GM13977 (cell line): ENCODE measurements around the gene CACNA2D1.
"Not testable (repeated sequence)": the region's sequence is repeated elsewhere in the genome, so short reads cannot be mapped to it uniquely, and the experiment has no call there.

Source experiments
- DNase-seq: peaks from one replicate; pipeline ENCODE4 v3.0.0; 2012; ENCODE audit warnings: low spot score
- CTCF ChIP-seq: IDR thresholded peaks from 2 replicates; pipeline ENCODE4 v1.5.1; 2012; ENCODE audit warnings: mild to moderate bottlenecking, control low read depth; ENCODE audit not compliant: insufficient read depth; ENCODE audit errors: extremely low read depth, missing control alignments
- in situ Hi-C: fragments of 300-500 bp; cut with MboI; formaldehyde crosslinking; loops from one replicate; pipeline ENCODE4 v1.12.0; 2022; ENCODE audit warnings: low sequenced_read_pairs, low pct_unique_long_range_greater_than_20kb, mixed read lengths, inconsistent platforms; ENCODE audit not compliant: unreplicated experiment

The CACNA2D1 gene

GRCh38 chr7:82438521-82438920 is 5.1 kb downstream of the CACNA2D1 start:
- DNase-seq: no peak
- in situ Hi-C loops: no loop called here

DNA sequence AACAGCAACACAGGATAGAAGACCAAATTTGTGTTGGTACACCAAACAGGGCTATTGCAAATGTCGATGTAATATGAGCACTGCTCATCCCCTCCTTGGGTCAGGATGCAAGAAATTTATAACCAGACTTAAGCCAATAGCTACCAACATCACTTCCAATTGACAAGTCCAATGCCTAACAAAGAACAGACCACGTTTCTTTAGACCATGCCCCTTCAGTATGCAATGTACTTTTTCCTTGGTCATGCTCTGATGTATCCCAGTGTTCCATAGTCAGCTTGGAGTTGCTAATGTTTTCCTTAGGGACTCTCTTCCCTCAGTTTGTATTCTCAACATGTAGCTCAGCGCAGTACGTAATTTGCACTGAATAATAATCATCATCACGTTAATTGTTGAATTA is 7.8 kb downstream of the CACNA2D1 start:
- no peak for TF ChIP-seq CTCF
- in situ Hi-C loops: no loop called here
- no peak for DNase-seq

More at GRCh38 chr7:82438521-82438920, 5.1 kb downstream of the CACNA2D1 start:
- TF ChIP-seq CTCF: no peak

DNA sequence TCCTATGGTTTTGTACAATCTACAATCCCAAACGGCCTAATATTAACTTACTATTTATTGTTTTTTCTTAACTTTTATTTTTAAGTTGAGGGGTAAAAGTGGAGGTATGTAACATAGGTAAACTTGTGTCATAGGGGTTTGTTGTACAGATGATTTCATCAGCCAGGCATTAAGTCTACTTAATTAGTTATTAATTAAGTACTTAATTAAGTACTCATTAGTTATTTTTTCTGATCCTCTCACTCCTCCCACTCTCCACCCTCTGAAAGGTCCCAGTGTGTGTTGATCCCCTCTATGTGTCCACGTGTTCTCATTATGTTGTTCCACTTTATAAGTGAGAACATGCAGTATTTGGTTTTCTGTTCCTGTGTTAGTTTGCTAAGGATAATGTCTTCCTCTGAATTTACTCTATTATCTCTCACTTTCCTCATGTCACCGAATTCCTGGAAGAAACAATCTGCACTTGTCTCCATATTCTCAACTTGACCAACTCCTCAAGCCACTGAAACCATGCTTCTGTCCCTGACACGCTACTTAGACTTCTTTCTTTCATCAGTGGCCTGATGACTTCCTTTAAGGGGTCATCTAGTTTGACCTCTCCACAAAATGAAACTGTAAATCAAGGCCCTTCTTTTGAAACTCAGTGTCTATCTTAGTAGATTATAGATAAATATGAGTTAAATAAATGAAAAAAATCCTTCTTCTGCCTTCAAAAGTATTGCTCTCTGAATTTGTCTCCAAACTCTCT is 9.1 kb downstream of the CACNA2D1 start:
- TF ChIP-seq CTCF: no peak
- no peak for DNase-seq
- in situ Hi-C loops: no loop called here

DNA sequence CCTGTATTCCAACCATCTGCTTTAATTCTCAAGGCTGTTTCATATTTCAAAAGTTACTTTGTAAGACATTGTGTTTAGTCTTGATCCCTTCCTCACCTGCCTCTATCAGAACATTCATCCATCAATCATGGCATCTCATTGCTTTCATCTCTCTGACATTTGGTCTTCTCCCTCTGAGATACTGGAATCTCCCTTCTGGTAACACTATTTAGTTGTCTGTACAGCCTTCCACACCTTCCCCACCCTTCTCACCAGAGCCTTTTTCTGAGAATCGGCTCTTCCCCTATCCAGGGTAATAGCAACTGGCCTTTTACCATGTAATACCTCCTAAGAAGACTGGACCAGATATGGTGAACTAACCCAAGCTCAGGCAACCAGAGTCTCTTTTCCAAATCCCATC is 10.1 kb downstream of the CACNA2D1 start:
- in situ Hi-C loops: no loop called here
- TF ChIP-seq CTCF: no peak
- DNase-seq: no peak

DNA sequence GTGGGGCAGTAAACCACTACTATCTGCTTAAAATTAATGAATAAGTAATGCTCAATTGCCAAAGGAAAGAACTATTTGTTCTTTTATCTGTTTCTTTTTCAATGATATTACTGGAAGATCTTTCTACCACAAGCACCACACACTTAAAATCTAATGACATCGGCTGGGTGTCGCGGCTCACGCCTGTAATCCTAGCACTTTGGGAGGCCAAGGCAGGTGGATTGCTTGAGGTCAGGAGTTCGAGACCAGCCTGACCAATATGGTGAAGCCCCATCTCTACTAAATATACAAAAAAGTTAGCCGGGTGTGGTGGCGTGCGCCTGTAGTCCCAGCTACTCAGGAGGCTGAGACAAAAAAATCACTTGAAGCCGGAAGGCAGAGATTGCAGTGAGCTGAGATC is 10.8 kb downstream of the CACNA2D1 start:
- in situ Hi-C loops, DNase-seq: not testable (repeated sequence)

DNA sequence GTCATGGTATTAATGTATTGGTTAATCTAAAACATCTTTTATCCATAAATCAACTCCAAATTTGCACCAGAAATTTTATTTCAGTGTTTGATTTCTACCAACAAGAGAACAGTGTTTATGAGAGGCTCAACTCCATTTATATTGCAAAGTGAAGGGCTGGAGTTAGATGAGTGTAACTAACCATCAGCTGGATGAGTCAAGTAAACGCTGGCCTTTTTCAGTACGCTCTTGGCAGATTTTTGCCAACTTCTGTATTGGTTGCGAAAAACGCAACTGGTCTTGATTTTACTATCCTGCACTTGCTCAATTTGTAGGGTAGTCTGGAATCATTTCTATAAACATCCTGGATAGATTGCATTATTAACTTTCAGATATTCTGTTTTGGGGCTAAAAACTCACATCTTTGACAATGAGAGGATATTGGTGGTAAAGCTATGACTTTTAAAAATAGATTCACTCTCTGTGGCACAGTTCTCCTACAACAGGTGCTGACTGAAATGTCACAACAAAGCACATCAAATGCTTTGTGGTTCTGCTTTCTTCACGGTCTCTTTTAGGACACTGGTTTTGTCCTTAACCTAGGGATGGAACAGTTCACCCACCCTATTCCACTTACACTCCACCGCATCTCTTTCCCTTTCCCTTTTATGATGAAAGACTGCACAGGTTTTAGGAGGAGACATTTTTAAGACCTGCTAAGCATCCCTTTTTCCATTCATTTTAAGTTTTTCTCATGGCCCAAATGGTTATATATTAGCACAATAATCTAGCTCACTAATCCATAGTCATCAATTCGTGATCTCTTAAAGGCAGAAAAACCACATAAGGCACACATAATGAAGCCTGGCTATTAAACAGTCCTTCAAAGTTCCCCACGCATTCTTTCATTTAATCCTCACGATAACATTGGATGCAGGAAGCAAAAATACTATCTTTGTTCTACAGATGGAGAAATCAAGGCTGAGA is 12.8 kb downstream of the CACNA2D1 start:
- TF ChIP-seq CTCF: no peak
- DNase-seq: no peak

DNA sequence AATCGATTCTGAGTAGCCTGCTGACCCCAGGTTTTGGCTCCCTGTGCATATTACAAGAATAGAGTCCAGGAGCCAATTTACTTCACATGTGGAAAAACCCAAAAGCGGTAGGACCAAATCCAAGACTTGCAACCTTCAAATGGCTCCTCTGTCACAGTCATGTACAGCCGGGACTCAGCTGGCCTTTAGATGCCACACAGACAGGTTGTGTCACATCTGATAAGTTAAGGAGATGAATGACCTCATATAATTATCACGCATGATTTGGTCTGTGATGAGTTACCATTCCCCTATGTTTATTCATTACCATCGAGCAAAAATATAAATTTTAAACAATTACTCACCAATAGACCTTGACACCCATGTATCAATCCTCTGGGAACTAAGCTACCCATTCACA is 14.2 kb downstream of the CACNA2D1 start:
- in situ Hi-C loops: no loop called here
- no peak for DNase-seq
- TF ChIP-seq CTCF: no peak

More for the DNA sequence above, 12.8 kb downstream of the CACNA2D1 start:
- in situ Hi-C loops: no loop called here
